ENCODE data around the gene ZNF708.
"Not testable (repeated sequence)": the region's sequence is repeated elsewhere in the genome, so short reads cannot be mapped to it uniquely, and the experiment has no call there.

Gene ZNF708

GRCh38 chr19:21328885-21329605 lies at the start of gene ZNF708:
Gene ZNF708 (minus strand): TSS chr19:21329410. CDS start chr19:21329212, 198 bp downstream.
- peak; percentile 50 to 81 for DNase-seq (ENCODE audit: low read depth in 1 of 2, low spot score in 1 of 2)

- no peak for DNase-seq (ENCODE audit: low read depth in 1 of 2, low spot score in 1 of 2)
These were observed 33.1 kb upstream of the ZNF708 start for GRCh38 chr19:21362291-21362690.

- peak; percentile 58 to 79 for DNase-seq (ENCODE audit: low read depth in 1 of 2, low spot score in 1 of 2)
These were observed 29.7 kb upstream of the ZNF708 start, which contains the start of gene ZNF738 for GRCh38 chr19:21358768-21359451. Gene ZNF738 (plus strand): TSS chr19:21359000. CDS start chr19:21359141, 141 bp downstream.

DNA sequence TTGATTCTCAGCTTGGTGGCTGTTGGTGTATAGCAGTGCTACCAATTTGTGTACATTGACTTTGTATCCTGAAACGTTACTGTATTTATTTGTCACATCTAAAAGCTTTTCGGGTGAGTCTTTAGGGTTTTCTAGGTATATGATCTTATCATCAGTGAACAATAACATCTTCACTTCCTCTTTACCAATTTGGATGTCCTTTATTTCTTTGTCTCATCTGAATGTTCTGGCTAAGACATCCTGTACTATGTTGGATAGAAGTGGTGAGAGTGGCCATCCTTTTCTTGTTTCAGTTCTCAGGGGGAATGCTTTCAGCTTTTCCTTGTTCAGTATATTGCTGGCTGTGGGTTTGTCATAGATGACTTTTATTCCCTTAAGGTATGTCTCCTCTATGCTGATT lies 23.6 kb upstream of the ZNF708 start:
- no peak for DNase-seq (ENCODE audit: low read depth in 1 of 2, low spot score in 1 of 2)

- not testable (repeated sequence) for DNase-seq (ENCODE audit: low read depth in 1 of 2, low spot score in 1 of 2)
These were observed 15.6 kb upstream of the ZNF708 start for GRCh38 chr19:21344841-21345240.

DNA sequence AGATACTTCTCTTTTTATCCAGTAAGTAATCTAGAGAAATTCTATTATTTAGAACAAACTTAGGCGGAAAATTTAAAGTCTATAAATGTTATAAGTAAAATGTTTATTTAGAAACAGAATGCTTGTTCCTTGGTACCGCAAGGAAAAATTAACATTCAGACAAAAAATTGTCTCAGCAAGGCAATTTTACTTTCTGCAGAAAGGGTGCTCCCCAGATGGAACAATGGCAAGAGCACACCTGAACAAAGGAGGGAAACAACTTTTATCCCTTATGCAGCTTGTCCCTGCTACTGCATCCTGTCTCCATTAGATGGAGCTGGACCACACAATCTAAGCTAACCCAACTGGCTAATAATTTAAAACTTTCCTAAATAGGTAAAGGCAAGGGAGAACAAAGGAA lies 6.5 kb upstream of the ZNF708 start:
- no peak for DNase-seq (ENCODE audit: low read depth in 1 of 2, low spot score in 1 of 2)

DNA sequence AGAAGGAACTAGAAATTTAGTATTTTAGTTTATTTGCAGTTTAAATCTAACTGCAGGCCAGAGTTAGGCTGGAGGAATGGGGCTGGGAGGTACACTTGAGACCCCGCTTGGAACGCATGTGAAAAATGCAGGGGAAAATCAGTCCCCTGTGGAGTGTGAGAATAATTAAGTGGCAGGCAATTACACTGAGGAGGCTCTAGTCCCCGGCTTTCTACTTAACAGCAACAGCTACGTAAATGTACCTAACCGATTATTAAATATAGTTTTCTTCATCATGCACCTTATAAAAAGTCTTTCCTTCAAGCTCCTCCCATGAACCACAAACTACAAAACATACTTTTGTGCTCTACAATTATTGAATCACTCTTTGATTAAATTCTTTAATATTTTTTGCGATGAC lies 804 bp downstream of the ZNF708 start:
- DNase-seq (ENCODE audit: low read depth in 1 of 2, low spot score in 1 of 2) = no peak

DNA sequence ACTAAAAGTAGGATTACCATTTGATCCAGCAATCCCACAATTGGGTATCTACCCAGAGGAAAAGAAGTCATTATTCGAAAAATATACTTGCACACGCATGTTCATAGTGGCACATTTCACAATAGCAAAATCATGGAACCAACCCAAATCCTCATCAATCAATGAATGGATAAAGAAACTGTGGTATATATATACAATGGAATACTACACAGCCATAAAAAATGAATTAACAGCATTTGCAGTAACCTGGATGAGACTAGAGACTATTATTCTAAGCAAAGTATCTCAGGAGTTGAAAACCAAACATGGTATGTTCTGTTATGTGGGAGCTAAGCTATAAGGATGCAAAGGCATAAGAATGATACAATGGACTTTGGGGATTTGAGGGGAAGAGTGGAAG lies 3.0 kb downstream of the ZNF708 start:
- no peak for DNase-seq (ENCODE audit: low read depth in 1 of 2, low spot score in 1 of 2)

- DNase-seq (ENCODE audit: low read depth in 1 of 2, low spot score in 1 of 2) = no peak
These were observed 6.2 kb downstream of the ZNF708 start for GRCh38 chr19:21323000-21323399.

DNA sequence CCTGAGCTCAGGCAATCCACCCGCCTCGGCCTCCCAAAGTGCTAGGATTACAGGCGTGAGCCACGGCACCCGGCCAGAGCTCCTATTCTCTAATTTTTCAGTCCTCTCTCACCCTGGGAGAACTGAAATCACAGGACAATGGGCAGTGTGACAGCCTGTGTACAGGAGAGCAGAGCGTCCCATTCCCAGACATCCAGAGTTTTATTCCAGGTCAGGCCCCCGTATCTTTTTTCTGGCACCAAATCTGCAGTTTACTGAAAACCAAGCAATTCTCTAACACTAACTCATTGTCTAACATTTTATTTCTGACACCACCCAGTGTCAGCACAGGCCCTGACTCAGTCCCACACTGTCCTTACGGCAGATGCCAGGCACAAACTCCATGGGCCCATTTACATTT lies 6.7 kb downstream of the ZNF708 start:
- DNase-seq (ENCODE audit: low read depth in 1 of 2, low spot score in 1 of 2) = no peak

DNA sequence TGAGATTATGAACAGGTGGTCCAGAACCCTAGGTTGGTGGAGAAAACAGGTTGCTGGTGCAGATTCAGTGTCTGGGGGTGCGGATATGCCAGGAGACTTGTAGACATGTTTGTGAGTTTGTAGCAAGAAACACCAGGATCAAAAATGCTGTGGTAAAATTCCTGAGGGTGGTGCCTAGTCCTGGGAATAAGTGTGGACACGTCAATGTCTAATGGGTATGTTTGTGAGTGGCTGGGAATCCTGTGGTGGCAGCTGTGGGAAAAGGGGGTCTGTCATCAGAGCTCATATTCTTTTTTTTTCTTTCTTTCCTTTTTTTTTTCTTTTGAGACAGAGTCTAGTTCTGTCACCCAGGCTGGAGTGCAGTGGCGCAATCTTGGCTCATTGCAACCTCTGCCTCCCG lies 7.2 kb downstream of the ZNF708 start:
- DNase-seq (ENCODE audit: low read depth in 1 of 2, low spot score in 1 of 2) = no peak

DNA sequence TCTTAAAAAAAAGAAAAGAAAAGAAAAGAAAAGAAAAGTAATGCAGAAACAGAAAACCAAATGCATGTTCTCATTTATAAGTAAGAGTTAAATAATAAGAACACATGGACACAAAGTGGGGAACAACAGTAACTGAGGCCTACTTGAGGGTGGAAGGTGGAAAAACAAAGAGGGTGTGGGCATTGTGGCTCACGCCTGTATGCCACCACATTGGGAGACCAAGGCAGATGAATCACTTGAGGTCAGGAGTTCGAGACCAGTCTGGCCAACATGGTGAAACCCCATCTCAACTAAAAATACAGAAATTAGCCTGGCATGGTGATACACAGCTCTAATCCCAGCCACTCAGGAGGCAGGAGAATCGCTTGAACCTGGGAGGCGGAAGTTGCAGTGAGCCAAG lies 8.1 kb downstream of the ZNF708 start:
- DNase-seq (ENCODE audit: low read depth in 1 of 2, low spot score in 1 of 2) = no peak

DNA sequence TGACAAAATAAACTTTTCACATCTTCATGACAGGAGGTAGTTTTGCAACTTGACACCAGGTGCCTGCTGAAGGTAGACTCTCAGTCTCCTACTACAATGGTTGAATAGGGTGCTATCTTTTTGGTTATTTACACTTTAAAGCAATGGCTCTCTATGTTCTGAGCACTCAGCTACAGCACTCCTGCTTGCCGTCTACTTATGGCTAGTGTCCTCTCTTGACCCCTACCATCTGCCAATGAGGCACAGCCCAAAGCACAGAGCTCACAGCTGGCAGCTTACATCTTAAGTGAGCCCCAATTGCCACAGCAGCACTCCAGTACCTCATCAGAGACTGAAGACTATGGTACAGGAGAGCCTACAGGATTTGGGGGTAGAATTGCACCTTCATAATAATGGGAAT lies 11.4 kb downstream of the ZNF708 start:
- no peak for DNase-seq (ENCODE audit: low read depth in 1 of 2, low spot score in 1 of 2)

- DNase-seq (ENCODE audit: low read depth in 1 of 2, low spot score in 1 of 2) = no peak
These were observed 14.5 kb downstream of the ZNF708 start for GRCh38 chr19:21314676-21315075.

DNA sequence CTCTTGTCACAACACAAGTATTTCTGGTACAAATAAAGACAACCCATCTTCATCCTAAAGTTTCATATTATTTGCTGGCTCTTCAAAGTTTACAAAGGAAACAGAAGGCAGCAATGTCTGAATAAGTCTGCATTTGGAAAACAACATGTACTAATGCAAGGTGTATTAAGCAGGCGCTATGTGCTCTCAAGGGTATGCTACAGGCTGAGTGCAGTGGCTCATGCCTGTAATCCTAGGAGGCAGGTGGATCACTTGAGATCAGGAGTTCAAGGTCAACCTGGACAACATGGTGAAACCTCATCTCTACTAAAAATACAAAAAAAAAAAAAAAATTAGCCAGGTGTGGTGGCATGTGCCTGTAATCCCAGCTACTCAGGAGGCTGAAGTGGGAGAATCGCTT lies 16.4 kb downstream of the ZNF708 start:
- DNase-seq (ENCODE audit: low read depth in 1 of 2, low spot score in 1 of 2) = not testable (repeated sequence)

DNA sequence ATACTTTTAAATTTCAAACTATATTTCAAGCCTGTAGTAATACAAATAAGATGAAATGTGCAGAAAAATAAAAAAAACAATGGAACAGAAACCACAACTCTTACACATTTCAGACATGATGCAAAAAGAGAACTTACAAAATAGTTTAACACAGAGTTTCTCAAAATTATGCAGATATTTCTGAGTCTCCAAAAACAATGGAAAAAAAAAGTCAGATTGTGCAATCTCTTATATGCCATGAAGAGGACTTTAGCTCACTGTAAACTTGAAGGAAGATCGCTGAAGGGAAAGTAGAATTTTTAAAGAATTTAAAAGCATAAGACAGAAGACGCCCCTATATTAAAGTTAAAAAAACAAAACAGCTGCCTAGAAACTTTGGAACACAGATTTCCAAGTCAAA lies 20.4 kb downstream of the ZNF708 start:
- no peak for DNase-seq (ENCODE audit: low read depth in 1 of 2, low spot score in 1 of 2)

DNA sequence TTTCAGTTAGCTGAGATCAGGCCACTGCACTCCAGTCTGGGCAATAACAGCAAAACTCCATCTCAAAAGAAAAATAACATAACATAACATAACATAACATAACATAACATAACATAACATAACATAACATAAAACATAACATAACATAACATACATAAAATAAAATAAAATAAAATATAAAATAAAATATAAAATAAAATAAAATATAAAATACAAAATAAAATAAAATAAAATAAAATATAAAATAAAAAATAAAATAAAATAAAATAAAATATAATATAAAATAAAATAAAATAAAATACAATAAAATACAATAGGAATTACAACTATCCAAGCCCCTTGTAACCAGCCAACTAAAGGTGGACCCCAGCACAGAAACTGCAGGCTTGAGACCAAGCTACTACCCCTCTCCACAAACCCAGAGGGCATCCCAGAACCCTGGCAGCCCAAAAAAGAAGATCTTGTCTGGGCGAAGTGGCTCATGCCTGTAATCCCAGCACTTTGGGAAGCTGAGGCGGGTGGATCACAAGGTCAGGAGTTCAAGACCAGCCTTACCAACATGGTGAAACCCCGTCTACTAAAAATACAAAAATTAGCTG lies 22.2 kb downstream of the ZNF708 start:
- DNase-seq (ENCODE audit: low read depth in 1 of 2, low spot score in 1 of 2) = not testable (repeated sequence)

- not testable (repeated sequence) for DNase-seq (ENCODE audit: low read depth in 1 of 2, low spot score in 1 of 2)
These were observed 35.4 kb downstream of the ZNF708 start for GRCh38 chr19:21293768-21294167.

- no peak for DNase-seq (ENCODE audit: low read depth in 1 of 2, low spot score in 1 of 2)
These were observed 59.4 kb downstream of the ZNF708 start for GRCh38 chr19:21269813-21270212.

GRCh38 chr19:21264891-21265290 lies 64.3 kb downstream of the ZNF708 start:
- no peak for DNase-seq (ENCODE audit: low read depth in 1 of 2, low spot score in 1 of 2)

- DNase-seq (ENCODE audit: low read depth in 1 of 2, low spot score in 1 of 2) = no peak
These were observed 64.8 kb downstream of the ZNF708 start for GRCh38 chr19:21264416-21264815.

DNA sequence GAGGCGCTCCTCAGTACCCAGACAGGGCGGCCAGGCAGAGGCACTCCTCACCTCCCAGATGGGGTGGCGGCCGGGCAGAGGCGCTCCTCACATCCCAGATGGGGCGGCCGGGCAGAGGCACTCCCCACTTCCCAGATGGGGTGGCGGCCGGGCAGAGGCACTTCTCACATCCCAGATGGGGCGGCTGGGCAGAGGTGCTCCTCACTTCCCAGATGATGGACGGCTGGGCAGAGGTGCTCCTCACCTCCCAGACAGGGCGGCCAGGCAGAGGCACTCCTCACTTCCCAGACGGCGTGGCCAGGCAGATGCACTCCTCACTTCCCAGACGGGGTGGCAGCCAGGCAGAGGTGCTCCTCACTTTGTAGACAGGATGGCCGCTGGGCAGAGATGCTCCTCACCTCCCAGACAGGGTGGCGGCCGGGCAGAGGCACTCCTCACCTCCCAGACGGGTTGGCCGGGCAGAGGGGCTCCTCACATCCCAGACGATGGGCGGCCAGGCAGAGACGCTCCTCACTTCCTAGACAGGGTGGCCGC lies 68.3 kb downstream of the ZNF708 start:
- DNase-seq (ENCODE audit: low read depth in 1 of 2, low spot score in 1 of 2) = not testable (repeated sequence)
